Endothelial cell of umbilical vein (primary cell): Measurements from ENCODE around the gene RILP. TPM values are rescaled to one million over a fixed set of nuclear protein-coding genes. Genes with fewer than 3 reads are reported as not detected.

Source experiments
- BruUV-seq: library from RNA; stranded (reverse); fragments of 400-500 nt; replicated peaks from 2 replicates; lab custom pipeline; 2021; lab: Mats Ljungman, UMichigan
- CTCF ChIA-PET: fragments of 300-600, 350-600 bp; sonication (Branson Sonifier 250); formaldehyde crosslinking; loops from one replicate; lab custom pipeline; 2021; ENCODE audit warnings: antibody characterized with exemption, inconsistent platforms; lab: Charles Lee
- POLR2A ChIA-PET: fragments of 300-600, 350-600 bp; sonication (Branson Sonifier 250); formaldehyde crosslinking; loops from one replicate; lab custom pipeline; 2021; ENCODE audit warnings: antibody characterized with exemption, inconsistent platforms; lab: Charles Lee
- DNase-seq: peaks from one replicate; pipeline ENCODE4 v3.0.0-alpha.2; 2011; ENCODE audit warnings: low read depth, low spot score
- FAIRE-seq: peaks from 2 replicates; lab custom pipeline; 2011; peaks lifted over from hg19 to GRCh38; lab: Jason Lieb, UNC
- H2AFZ ChIP-seq: 2 replicates; pipeline ENCODE4 v1.6.0; 2012; ENCODE audit warnings: low read depth, low read length, control low read depth, inconsistent platforms
- H3K27ac ChIP-seq: 2 replicates; pipeline ENCODE4 v1.5.1; 2011; ENCODE audit warnings: low read depth, mild to moderate bottlenecking, control low read depth, low read length, moderate library complexity; ENCODE audit not compliant: insufficient read depth
- H3K27me3 ChIP-seq, 2 experiments: 2 replicates each; pipeline versions ENCODE4 v1.6.0 to v1.6.1; 2011; ENCODE audit warnings: low read length in 2 of 2, mixed read lengths in 1 of 2; ENCODE audit not compliant: control insufficient read depth in 2 of 2, insufficient read depth in 2 of 2
- H3K36me3 ChIP-seq, 2 experiments: 2 replicates in 1 of 2; 3 replicates in 1 of 2; pipeline ENCODE4 v1.5.1; 2011; ENCODE audit warnings: low read length in 2 of 2, mild to moderate bottlenecking in 1 of 2, moderate library complexity in 1 of 2; ENCODE audit not compliant: control insufficient read depth in 2 of 2, insufficient read depth in 2 of 2; ENCODE audit errors: extremely low read depth in 1 of 2
- H3K4me1 ChIP-seq: 3 replicates; pipeline ENCODE4 v1.5.1; 2011; ENCODE audit warnings: mild to moderate bottlenecking, low read length; ENCODE audit not compliant: control insufficient read depth, insufficient read depth; ENCODE audit errors: extremely low read depth
- H3K4me2 ChIP-seq: 2 replicates; pipeline ENCODE4 v1.6.1; 2011; ENCODE audit warnings: low read length, control low read depth, mixed read lengths; ENCODE audit not compliant: insufficient read depth
- H3K4me3 ChIP-seq, 3 experiments: fragments of 200-600 bp in 1 of 3; sonication (generic), shearing (Covaris generic) in 1 of 3; replicated peaks in 1 of 3; 2 replicates each; pipeline ENCODE4 v1.5.1; 2011 to 2016; ENCODE audit warnings: control low read depth in 3 of 3, low read length in 3 of 3, mild to moderate bottlenecking in 2 of 3, inconsistent platforms in 1 of 3, low read depth in 1 of 3, moderate library complexity in 1 of 3; ENCODE audit not compliant: insufficient read depth in 1 of 3
- H3K79me2 ChIP-seq: 2 replicates; pipeline ENCODE4 v1.6.0; 2012; ENCODE audit warnings: low read length, inconsistent platforms; ENCODE audit not compliant: control insufficient read depth, insufficient read depth
- H3K9ac ChIP-seq: replicated peaks from 2 replicates; pipeline ENCODE3; 2011; ENCODE audit warnings: low read length, control low read depth; ENCODE audit not compliant: insufficient read depth; ENCODE audit errors: extremely low read depth
- H3K9me1 ChIP-seq: replicated peaks from 3 replicates; pipeline ENCODE4 v1.6.0; 2011; ENCODE audit warnings: mild to moderate bottlenecking, low read length; ENCODE audit not compliant: control insufficient read depth, insufficient read depth; ENCODE audit errors: extremely low read depth
- H3K9me3 ChIP-seq: replicated peaks from 2 replicates; pipeline ENCODE4 v1.5.1; 2012; ENCODE audit warnings: low read length, inconsistent platforms; ENCODE audit not compliant: control insufficient read depth, insufficient read depth
- H4K20me1 ChIP-seq: replicated peaks from 2 replicates; pipeline ENCODE3; 2011; ENCODE audit warnings: mild to moderate bottlenecking, low read length; ENCODE audit not compliant: control insufficient read depth, insufficient read depth; ENCODE audit errors: extremely low read depth
- EZH2 ChIP-seq: IDR thresholded peaks from 2 replicates; pipeline ENCODE4 v1.6.1; 2012; ENCODE audit warnings: borderline replicate concordance, low read depth, mild to moderate bottlenecking, moderate library complexity, low read length, inconsistent platforms; ENCODE audit not compliant: severe bottlenecking
- FOS ChIP-seq: IDR thresholded peaks from 2 replicates; pipeline ENCODE4 v1.6.1; 2011; ENCODE audit warnings: mild to moderate bottlenecking, low read length, moderate library complexity, borderline replicate concordance; ENCODE audit not compliant: insufficient read depth
- GATA2 ChIP-seq: IDR thresholded peaks from 2 replicates; pipeline ENCODE4 v1.7.0; 2011; ENCODE audit warnings: low read depth, mild to moderate bottlenecking, moderate library complexity, mixed read lengths, low read length; ENCODE audit not compliant: insufficient read length, insufficient read depth
- JUN ChIP-seq: IDR thresholded peaks from 2 replicates; pipeline ENCODE4 v1.6.1; 2011; ENCODE audit warnings: borderline replicate concordance, low read depth; ENCODE audit not compliant: insufficient read length, insufficient read depth
- MYC ChIP-seq: IDR thresholded peaks from one replicate; pipeline ENCODE4 v1.6.1; 2011; ENCODE audit warnings: mild to moderate bottlenecking, low read depth, low read length
- POLR2A ChIP-seq: IDR thresholded peaks from 2 replicates; pipeline ENCODE4 v1.6.1; 2012; ENCODE audit warnings: low read depth, mild to moderate bottlenecking, control low read depth, low read length
- POLR2AphosphoS5 ChIP-seq: IDR thresholded peaks from 2 replicates; pipeline ENCODE4 v1.6.1; 2012; ENCODE audit warnings: low read depth, mild to moderate bottlenecking, control low read depth, low read length, moderate library complexity; ENCODE audit not compliant: insufficient read depth
- dilution Hi-C: fragments of 300-500 bp; cut with MboI; formaldehyde crosslinking; loops from one replicate; pipeline ENCODE4 v1.15.0; 2019; ENCODE audit warnings: low sequenced_read_pairs; ENCODE audit not compliant: extremely low pct_ligation_motif_present
- intact Hi-C: fragments of 100-400 bp; cut with micrococcal nuclease; formaldehyde crosslinking; loops from one replicate; pipeline ENCODE4 v1.10.0; 2022
- polyA plus RNA-seq, 4 experiments: library from polyadenylated mRNA; depleted of rRNA in 3 of 4; stranded (reverse) in 3 of 4; unstranded in 1 of 4; fragments of >200 nt; gene quantifications; 2 replicates each; pipeline versions ENCODE4 v1.2.1 to v1.2.3, GENCODE V29; 2011 to 2012; ENCODE audit warnings: missing spikeins in 1 of 4
- total RNA-seq: library from RNA; stranded (reverse); gene quantifications from 2 replicates; pipeline ENCODE4 v1.2.3, GENCODE V29; 2021
- TF ChIP-seq, protein P1 (sequence below): IDR thresholded peaks from 2 replicates; pipeline ENCODE4 v1.6.1; 2011; ENCODE audit not compliant: insufficient read depth, insufficient read length
- TF ChIP-seq, protein P2 (sequence below), 2 donors: IDR thresholded peaks; 1 replicate in 1 of 2; 2 replicates in 1 of 2; pipeline ENCODE4 v1.5.1; 2011; ENCODE audit warnings: low read length in 2 of 2, mild to moderate bottlenecking in 2 of 2, moderate library complexity in 2 of 2, control low read depth in 1 of 2, inconsistent platforms in 1 of 2, low read depth in 1 of 2; ENCODE audit not compliant: insufficient read depth in 1 of 2; ENCODE audit errors: extremely low read depth in 1 of 2

The RILP gene
- total and polyA plus RNA-seq, 2 donors (not counting 3 experiments of a cell fraction or from before 2014, with no cell fraction given) = 9.4 to 10.0 TPM

DNA sequence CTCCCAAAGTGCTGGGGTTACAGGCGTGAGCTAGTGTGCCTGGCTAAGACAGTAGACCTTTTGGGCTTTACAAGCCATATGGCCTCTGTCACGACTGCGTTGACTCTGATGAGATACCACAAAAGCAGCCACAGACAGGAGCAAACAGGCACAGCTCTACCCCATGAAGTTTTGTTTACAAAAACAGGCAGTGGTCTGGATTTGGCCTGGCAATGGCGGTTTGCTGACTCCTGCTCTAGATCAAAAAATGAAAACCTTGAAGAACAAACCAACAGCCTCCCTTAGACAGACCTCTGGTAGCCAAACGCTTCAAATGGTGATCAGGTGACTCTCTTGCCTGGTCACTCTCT, 41.7 kb downstream of the RILP start:
- intact Hi-C loops (no loop called here), dilution Hi-C loops (no loop called here)
- no peaks in the 10 kb centered on the region for H3K79me2 ChIP-seq

More for the DNA sequence above, 41.7 kb downstream of the RILP start:
- Histone ChIP-seq H3K4me3 (no peak overlapping the region), H3K9ac (no peak overlapping the region), H3K4me2 (no peak overlapping the region), H3K9me1 (no peaks in the 10 kb centered on the region), H4K20me1 (no peaks in the 10 kb centered on the region), H3K9me3 (no peaks in the 10 kb centered on the region), H3K27ac (no peak overlapping the region), H3K27me3 (no peaks in the 10 kb centered on the region), H3K4me1 (peaks cover 9% of the 10 kb centered on the region), H3K36me3 (no peaks in the 10 kb centered on the region), H2AFZ (no peak overlapping the region)
- no peak for TF ChIP-seq MYC
- no peak for TF ChIP-seq EZH2
- no peak for TF ChIP-seq POLR2A
- no peak for TF ChIP-seq POLR2AphosphoS5
- no peak for TF ChIP-seq FOS
- TF ChIP-seq, protein P1, sequence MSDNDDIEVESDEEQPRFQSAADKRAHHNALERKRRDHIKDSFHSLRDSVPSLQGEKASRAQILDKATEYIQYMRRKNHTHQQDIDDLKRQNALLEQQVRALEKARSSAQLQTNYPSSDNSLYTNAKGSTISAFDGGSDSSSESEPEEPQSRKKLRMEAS = no peak
- TF ChIP-seq, protein P2, sequence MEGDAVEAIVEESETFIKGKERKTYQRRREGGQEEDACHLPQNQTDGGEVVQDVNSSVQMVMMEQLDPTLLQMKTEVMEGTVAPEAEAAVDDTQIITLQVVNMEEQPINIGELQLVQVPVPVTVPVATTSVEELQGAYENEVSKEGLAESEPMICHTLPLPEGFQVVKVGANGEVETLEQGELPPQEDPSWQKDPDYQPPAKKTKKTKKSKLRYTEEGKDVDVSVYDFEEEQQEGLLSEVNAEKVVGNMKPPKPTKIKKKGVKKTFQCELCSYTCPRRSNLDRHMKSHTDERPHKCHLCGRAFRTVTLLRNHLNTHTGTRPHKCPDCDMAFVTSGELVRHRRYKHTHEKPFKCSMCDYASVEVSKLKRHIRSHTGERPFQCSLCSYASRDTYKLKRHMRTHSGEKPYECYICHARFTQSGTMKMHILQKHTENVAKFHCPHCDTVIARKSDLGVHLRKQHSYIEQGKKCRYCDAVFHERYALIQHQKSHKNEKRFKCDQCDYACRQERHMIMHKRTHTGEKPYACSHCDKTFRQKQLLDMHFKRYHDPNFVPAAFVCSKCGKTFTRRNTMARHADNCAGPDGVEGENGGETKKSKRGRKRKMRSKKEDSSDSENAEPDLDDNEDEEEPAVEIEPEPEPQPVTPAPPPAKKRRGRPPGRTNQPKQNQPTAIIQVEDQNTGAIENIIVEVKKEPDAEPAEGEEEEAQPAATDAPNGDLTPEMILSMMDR (IDR thresholded peaks at IDR 0.05; ENCODE audit: extremely low read depth in 1 of 2, insufficient read depth in 1 of 2, low read depth in 1 of 2, low read length in 2 of 2) = no peak
- TF ChIP-seq JUN = no peak
- TF ChIP-seq GATA2 = no peak
- ChIA-PET CTCF (interaction anchor here (0.6 to 1.5 kb wide), 5 partner anchors 10 to 41 kb away, joined by 3 to 7 read pairs (median 4); no protein-coding TSS in a partner anchor), POLR2A (no interaction called here)
- BruUV-seq = no TSS peak
- FAIRE-seq (no peak), DNase-seq (no peak)
